ENCODE measurements around the gene ACSM2A. TPM values are rescaled to one million over a fixed set of nuclear protein-coding genes. Genes with fewer than 3 reads are reported as not detected.

Gene ACSM2A
- total RNA-seq, 1 experiment from 2014 or later, result not detected

- ChIA-PET RAD21 (ENCODE audit: low non-redundant PET in 1 of 2, low total read pairs in 2 of 2, uncharacterized antibody in 2 of 2, unreplicated experiment in 2 of 2) (no interaction called here), CTCF (no interaction called here), POLR2A (no interaction called here)
- no peak for DNase-seq (ENCODE audit: low read depth, low spot score)
- intact Hi-C loops (cut with micrococcal nuclease), result no loop called here
- BruUV-seq (replicated peaks), result no TSS peak
- H3K27ac ChIP-seq (ENCODE audit: low read depth, low read length), result no peak overlapping the region
- TF ChIP-seq RAD21 (IDR thresholded peaks at IDR 0.05; ENCODE audit: low read depth) (no peak), TCF7L2 (IDR thresholded peaks at IDR 0.05; ENCODE audit: borderline replicate concordance, extremely low read depth, insufficient read depth, insufficient read length) (no peak), YY1 (IDR thresholded peaks at IDR 0.05; ENCODE audit: extremely low read depth, insufficient replicate concordance, low read depth, low read length) (no peak), EZH2 (IDR thresholded peaks at IDR 0.05) (no peak), CEBPB (IDR thresholded peaks at IDR 0.05; ENCODE audit: low read depth) (no peak), ZNF274 (IDR thresholded peaks at IDR 0.05; ENCODE audit: low read depth, low read length) (no peak), POLR2AphosphoS5 (IDR thresholded peaks at IDR 0.05; ENCODE audit: low read depth, low read length) (no peak), MAX (IDR thresholded peaks at IDR 0.05) (no peak), JUND (IDR thresholded peaks at IDR 0.05) (no peak), EGR1 (IDR thresholded peaks at IDR 0.05; ENCODE audit: low read depth) (no peak), REST (IDR thresholded peaks at IDR 0.05; ENCODE audit: low read depth) (no peak), ATF3 (IDR thresholded peaks at IDR 0.05) (no peak), CBX3 (IDR thresholded peaks at IDR 0.05; ENCODE audit: low read depth) (no peak), ZBTB33 (IDR thresholded peaks at IDR 0.05; ENCODE audit: extremely low read depth, insufficient replicate concordance, low read length) (no peak), ELF1 (IDR thresholded peaks at IDR 0.05; ENCODE audit: borderline replicate concordance, low read depth) (no peak), EZH2phosphoT487 (IDR thresholded peaks at IDR 0.05; ENCODE audit: borderline replicate concordance) (no peak), CTCF (IDR thresholded peaks at IDR 0.05 in 2 of 3, conservative IDR thresholded peaks at IDR 0.05 in 1 of 3; ENCODE audit: borderline replicate concordance in 1 of 3, insufficient read depth in 1 of 3, low read depth in 2 of 3, low read length in 2 of 3) (no peak)
- no peak overlapping the region for H3K4me2 ChIP-seq (ENCODE audit: low read length)
- H3K4me1 ChIP-seq (ENCODE audit: control insufficient read depth in 1 of 2, insufficient read depth in 2 of 2, low read length in 2 of 2), result no peaks in the 10 kb centered on the region
- H4K20me1 ChIP-seq (ENCODE audit: insufficient read depth), result no peaks in the 10 kb centered on the region
- ATAC-seq, result no peak
- H2AFZ ChIP-seq (ENCODE audit: low read depth, low read length, poor library complexity, severe bottlenecking), result no peak overlapping the region
- no peak overlapping the region for H3K4me3 ChIP-seq (replicated peaks in 1 of 2; ENCODE audit: low read depth in 1 of 2, low read length in 2 of 2)
- no peaks in the 10 kb centered on the region for H3K36me3 ChIP-seq (ENCODE audit: control insufficient read depth in 1 of 2, insufficient read depth in 2 of 2, low read length in 2 of 2)
- no peaks in the 10 kb centered on the region for H3K79me2 ChIP-seq (ENCODE audit: insufficient read depth, low read length)
- H3K9me3 ChIP-seq (ENCODE audit: control insufficient read depth in 1 of 2, insufficient read depth in 1 of 2, low read depth in 1 of 2, low read length in 2 of 2), result no peaks in the 10 kb centered on the region
- H3K9me2 ChIP-seq (ENCODE audit: insufficient read depth), result no peaks in the 10 kb centered on the region
- H3K9ac ChIP-seq (ENCODE audit: low read length), result no peak overlapping the region
- peaks cover 15% of the 10 kb centered on the region for H3K27me3 ChIP-seq (ENCODE audit: insufficient read depth, low read length)
Observed at GRCh38 chr16:20410121-20410723, 41.1 kb upstream of the ACSM2A start.

Data from HCT116 (cell line).